Osteocyte (in vitro differentiated cells): ENCODE measurements around the gene SLC24A1. TPM values are rescaled to one million over a fixed set of nuclear protein-coding genes. Genes with fewer than 3 reads are reported as not detected.
A peak's percentile ranks its signal among the peaks of the same experiment; 100 is the strongest.

Source experiments
- DNase-seq: peaks from one replicate; pipeline ENCODE4 v3.0.0; 2021; ENCODE audit warnings: mixed read lengths; ENCODE audit not compliant: unreplicated experiment; ENCODE audit errors: extremely low spot score
- H3K27ac Mint-ChIP-seq: one replicate; pipeline ENCODE4 v1.8.0; 2021; ENCODE audit warnings: mild to moderate bottlenecking, mixed read lengths; ENCODE audit not compliant: unreplicated experiment
- H3K27me3 Mint-ChIP-seq: one replicate; pipeline ENCODE4 v1.8.0; 2021; ENCODE audit warnings: mixed read lengths; ENCODE audit not compliant: unreplicated experiment
- H3K36me3 Mint-ChIP-seq: one replicate; pipeline ENCODE4 v1.8.0; 2021; ENCODE audit warnings: mixed read lengths; ENCODE audit not compliant: unreplicated experiment
- H3K4me1 Mint-ChIP-seq: one replicate; pipeline ENCODE4 v1.8.0; 2021; ENCODE audit warnings: mixed read lengths; ENCODE audit not compliant: unreplicated experiment
- H3K4me3 Mint-ChIP-seq: one replicate; pipeline ENCODE4 v1.8.0; 2021; ENCODE audit warnings: mild to moderate bottlenecking, moderate library complexity, mixed read lengths; ENCODE audit not compliant: unreplicated experiment
- H3K9me3 Mint-ChIP-seq: one replicate; pipeline ENCODE4 v1.8.0; 2021; ENCODE audit warnings: mixed read lengths; ENCODE audit not compliant: unreplicated experiment
- CTCF ChIP-seq: fragments of 200-600 bp; sonication (generic); IDR thresholded peaks from 2 replicates; pipeline ENCODE4 v1.5.0; 2021; ENCODE audit warnings: antibody characterized with exemption, mild to moderate bottlenecking, moderate library complexity
- total RNA-seq: library from RNA; stranded (reverse); gene quantifications from 2 replicates; pipeline ENCODE4 v1.2.1, GENCODE V29; 2021

SLC24A1 gene
- total RNA-seq, 1 donor from 2014 or later = 14.8 TPM

GRCh38 chr15:65646486-65646885 is 24.7 kb downstream of the SLC24A1 start:
- H3K27me3 Mint-ChIP-seq = no peaks in the 10 kb centered on the region

GRCh38 chr15:65650312-65651041 is 28.7 kb downstream of the SLC24A1 start:
- Mint-ChIP-seq H3K9me3 (no peaks in the 10 kb centered on the region), H3K36me3 (peaks cover 19% of the 10 kb centered on the region), H3K4me1 (peaks cover 30% of the 10 kb centered on the region), H3K27me3 (no peaks in the 10 kb centered on the region), H3K4me3 (no peak overlapping the region), H3K27ac (no peak overlapping the region)
- DNase-seq = no peak
- TF ChIP-seq CTCF = no peak

More at GRCh38 chr15:65646486-65646885, 24.7 kb downstream of the SLC24A1 start:
- Mint-ChIP-seq H3K9me3 (no peaks in the 10 kb centered on the region), H3K27ac (peak overlapping the region; percentile 32), H3K4me1 (peaks cover 8% of the 10 kb centered on the region), H3K36me3 (peaks cover 12% of the 10 kb centered on the region), H3K4me3 (no peak overlapping the region)
- no peak for TF ChIP-seq CTCF
- DNase-seq = no peak

- Mint-ChIP-seq H3K27ac (no peak overlapping the region), H3K36me3 (peaks cover 22% of the 10 kb centered on the region), H3K4me3 (no peak overlapping the region), H3K4me1 (peaks cover 30% of the 10 kb centered on the region), H3K9me3 (no peaks in the 10 kb centered on the region), H3K27me3 (no peaks in the 10 kb centered on the region)
- TF ChIP-seq CTCF = no peak
- DNase-seq = no peak
Measured at GRCh38 chr15:65651042-65651322, 29.2 kb downstream of the SLC24A1 start.

- Mint-ChIP-seq H3K4me3 (no peak overlapping the region), H3K4me1 (peaks cover 22% of the 10 kb centered on the region), H3K27ac (no peak overlapping the region), H3K36me3 (peaks cover 25% of the 10 kb centered on the region), H3K9me3 (no peaks in the 10 kb centered on the region), H3K27me3 (no peaks in the 10 kb centered on the region)
- TF ChIP-seq CTCF = no peak
- no peak for DNase-seq
Measured at GRCh38 chr15:65651831-65652749, 30.4 kb downstream of the SLC24A1 start.

GRCh38 chr15:65653341-65653740 is 31.6 kb downstream of the SLC24A1 start:
- no peak overlapping the region for H3K27ac Mint-ChIP-seq
- no peak for DNase-seq
- H3K36me3 Mint-ChIP-seq = peaks cover 23% of the 10 kb centered on the region
- H3K4me3 Mint-ChIP-seq = no peak overlapping the region
- H3K9me3 Mint-ChIP-seq = no peaks in the 10 kb centered on the region
- no peaks in the 10 kb centered on the region for H3K27me3 Mint-ChIP-seq
- no peak for TF ChIP-seq CTCF
- H3K4me1 Mint-ChIP-seq = peaks cover 22% of the 10 kb centered on the region
